HG03442 (cell line): ENCODE measurements around the gene TANK.
"Not testable (repeated sequence)": the region's sequence is repeated elsewhere in the genome, so short reads cannot be mapped to it uniquely, and the experiment has no call there.

ENCODE experiments used
- ATAC-seq: cut with Tn5 transposase; IDR thresholded peaks from one replicate; pipeline ENCODE4 v1.9.1; 2021; ENCODE audit warnings: mild to moderate bottlenecking, moderate library complexity; ENCODE audit not compliant: unreplicated experiment

Gene TANK

GRCh38 chr2:161160226-161161073, at the start of gene TANK:
Gene TANK, plus strand, starts transcription at chr2:161160428. Its CDS starts 19,235 bp downstream, at chr2:161179663.
- peak; percentile 91 for ATAC-seq

- ATAC-seq, result no peak
These were observed 48.7 kb upstream of the TANK start for GRCh38 chr2:161111531-161111930.

- ATAC-seq, result no peak
These were observed 47.3 kb upstream of the TANK start for GRCh38 chr2:161112908-161113307.

- no peak for ATAC-seq
These were observed 46.3 kb upstream of the TANK start for GRCh38 chr2:161113693-161114575.

GRCh38 chr2:161115205-161115604, 45.0 kb upstream of the TANK start:
- no peak for ATAC-seq

GRCh38 chr2:161115605-161116380, 44.4 kb upstream of the TANK start:
- no peak for ATAC-seq

- no peak for ATAC-seq
These were observed 43.7 kb upstream of the TANK start for GRCh38 chr2:161116509-161116908.

- ATAC-seq, result no peak
These were observed 42.7 kb upstream of the TANK start for GRCh38 chr2:161117506-161117905.

GRCh38 chr2:161118722-161119121, 41.5 kb upstream of the TANK start:
- ATAC-seq, result no peak

GRCh38 chr2:161119483-161119882, 40.7 kb upstream of the TANK start:
- ATAC-seq, result no peak

GRCh38 chr2:161120775-161121174, 39.5 kb upstream of the TANK start:
- no peak for ATAC-seq

GRCh38 chr2:161121622-161122021, 38.6 kb upstream of the TANK start:
- no peak for ATAC-seq

GRCh38 chr2:161122772-161123530, 37.3 kb upstream of the TANK start:
- ATAC-seq, result peak; percentile 81

GRCh38 chr2:161123531-161124030, 36.6 kb upstream of the TANK start:
- ATAC-seq, result no peak

GRCh38 chr2:161124201-161124600, 36.0 kb upstream of the TANK start:
- peak; percentile 56 for ATAC-seq

- ATAC-seq, result no peak
These were observed 31.3 kb upstream of the TANK start for GRCh38 chr2:161128885-161129284.

- ATAC-seq, result no peak
These were observed 29.9 kb upstream of the TANK start for GRCh38 chr2:161130354-161130753.

GRCh38 chr2:161131074-161131680, 29.1 kb upstream of the TANK start:
- no peak for ATAC-seq

- no peak for ATAC-seq
These were observed 28.4 kb upstream of the TANK start for GRCh38 chr2:161131804-161132203.

- ATAC-seq, result not testable (repeated sequence)
These were observed 27.8 kb upstream of the TANK start for GRCh38 chr2:161132384-161132783.
